Measurements from ENCODE around the gene PTPRO. TPM values are rescaled to one million over a fixed set of nuclear protein-coding genes. Genes with fewer than 3 reads are reported as not detected.

Gene PTPRO
- total RNA-seq, 4 donors from 2014 or later, result 0.10 to 1.1 (median 0.32) TPM

DNA sequence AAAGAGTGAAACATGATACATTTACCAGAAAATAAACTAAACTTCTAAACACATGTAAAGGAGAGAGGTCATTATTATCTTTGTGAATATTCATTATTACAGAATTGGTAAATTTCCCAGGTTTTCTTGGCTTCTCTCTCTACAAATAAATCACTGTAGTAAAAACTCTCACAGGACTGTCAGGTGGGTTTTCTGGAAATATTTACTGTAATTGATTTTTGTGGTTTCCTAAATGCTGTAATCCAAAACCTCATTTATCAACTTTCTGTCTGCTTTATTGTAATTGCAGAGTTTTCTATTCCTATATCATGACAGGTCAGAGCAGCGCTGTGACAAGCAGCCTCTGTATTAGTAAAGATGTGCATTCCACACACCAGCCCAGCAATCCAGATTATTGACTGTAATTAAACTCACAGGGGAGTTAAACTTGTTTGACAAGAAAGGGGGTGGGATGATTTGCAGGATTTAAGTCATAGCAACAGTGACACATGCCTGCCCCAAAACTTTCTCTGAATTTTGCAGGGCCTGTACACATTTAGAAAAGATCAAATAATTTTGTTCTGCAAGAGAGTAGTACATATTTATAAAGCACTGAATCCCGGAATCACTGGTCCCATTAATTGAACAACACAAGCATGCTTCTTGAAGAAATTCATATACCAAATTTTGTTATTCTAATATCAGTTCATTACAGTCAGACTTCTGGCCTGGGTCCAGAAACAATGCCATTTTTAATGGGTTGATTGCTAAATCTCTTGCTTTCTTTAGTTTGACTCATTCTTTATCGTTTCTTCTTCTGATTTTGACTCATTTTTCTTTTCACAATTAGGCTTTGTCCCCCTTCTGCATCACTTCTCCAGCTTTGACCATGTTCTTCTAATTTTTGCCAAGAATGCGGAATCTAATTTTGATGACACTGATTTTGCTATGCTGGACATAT is 42.2 kb downstream of the PTPRO start:
- 64 to 66% methylated on average over 4 of the region's 4 CpGs for WGBS, 2 donors
- Histone ChIP-seq H3K4me3 (replicated peaks in 1 of 3) (no peak overlapping the region), H3K27me3 (no peaks in the 10 kb centered on the region), H3K4me1 (no peaks in the 10 kb centered on the region), H3K9me3 (no peaks in the 10 kb centered on the region), H3K36me3 (no peaks in the 10 kb centered on the region), H3K27ac (no peak overlapping the region)
- DNase-seq, result no peak
- intact Hi-C loops (cut with DNase I), result no loop called here
- TF ChIP-seq POLR2A (IDR thresholded peaks at IDR 0.05), result no peak

DNA sequence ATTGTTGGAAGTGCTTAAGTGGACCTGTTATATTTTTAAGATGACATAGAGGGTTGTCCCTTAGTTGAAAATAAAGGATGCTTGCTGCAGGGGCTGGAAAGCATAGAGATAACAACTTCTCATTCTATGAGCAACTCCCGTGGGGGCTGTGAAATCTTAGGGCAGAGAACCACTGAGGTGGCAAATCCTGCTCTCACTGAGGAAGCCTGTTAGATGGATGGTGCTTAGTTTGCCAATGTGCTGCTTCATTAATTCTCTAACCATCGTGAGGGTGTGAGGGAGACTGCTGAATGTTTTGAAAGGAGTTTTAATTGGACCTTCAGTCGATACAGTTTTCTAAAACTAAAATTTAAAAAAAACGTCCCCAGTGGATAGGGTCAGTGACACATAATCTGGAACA is 46.5 kb downstream of the PTPRO start:
- H3K4me3 ChIP-seq (replicated peaks in 1 of 3), result no peak overlapping the region
- no peaks in the 10 kb centered on the region for H3K27me3 ChIP-seq
- no peak overlapping the region for H3K27ac ChIP-seq
- no peaks in the 10 kb centered on the region for H3K9me3 ChIP-seq
- H3K4me1 ChIP-seq, result no peaks in the 10 kb centered on the region
- no peaks in the 10 kb centered on the region for H3K36me3 ChIP-seq
- WGBS, 2 donors, result 49 to 53% methylated on average over 4 of the region's 4 CpGs
- DNase-seq, result no peak
- intact Hi-C loops (cut with DNase I), result no loop called here
- TF ChIP-seq, protein P1, sequence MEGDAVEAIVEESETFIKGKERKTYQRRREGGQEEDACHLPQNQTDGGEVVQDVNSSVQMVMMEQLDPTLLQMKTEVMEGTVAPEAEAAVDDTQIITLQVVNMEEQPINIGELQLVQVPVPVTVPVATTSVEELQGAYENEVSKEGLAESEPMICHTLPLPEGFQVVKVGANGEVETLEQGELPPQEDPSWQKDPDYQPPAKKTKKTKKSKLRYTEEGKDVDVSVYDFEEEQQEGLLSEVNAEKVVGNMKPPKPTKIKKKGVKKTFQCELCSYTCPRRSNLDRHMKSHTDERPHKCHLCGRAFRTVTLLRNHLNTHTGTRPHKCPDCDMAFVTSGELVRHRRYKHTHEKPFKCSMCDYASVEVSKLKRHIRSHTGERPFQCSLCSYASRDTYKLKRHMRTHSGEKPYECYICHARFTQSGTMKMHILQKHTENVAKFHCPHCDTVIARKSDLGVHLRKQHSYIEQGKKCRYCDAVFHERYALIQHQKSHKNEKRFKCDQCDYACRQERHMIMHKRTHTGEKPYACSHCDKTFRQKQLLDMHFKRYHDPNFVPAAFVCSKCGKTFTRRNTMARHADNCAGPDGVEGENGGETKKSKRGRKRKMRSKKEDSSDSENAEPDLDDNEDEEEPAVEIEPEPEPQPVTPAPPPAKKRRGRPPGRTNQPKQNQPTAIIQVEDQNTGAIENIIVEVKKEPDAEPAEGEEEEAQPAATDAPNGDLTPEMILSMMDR (IDR thresholded peaks at IDR 0.05), result no peak
- TF ChIP-seq POLR2A (IDR thresholded peaks at IDR 0.05), result no peak

DNA sequence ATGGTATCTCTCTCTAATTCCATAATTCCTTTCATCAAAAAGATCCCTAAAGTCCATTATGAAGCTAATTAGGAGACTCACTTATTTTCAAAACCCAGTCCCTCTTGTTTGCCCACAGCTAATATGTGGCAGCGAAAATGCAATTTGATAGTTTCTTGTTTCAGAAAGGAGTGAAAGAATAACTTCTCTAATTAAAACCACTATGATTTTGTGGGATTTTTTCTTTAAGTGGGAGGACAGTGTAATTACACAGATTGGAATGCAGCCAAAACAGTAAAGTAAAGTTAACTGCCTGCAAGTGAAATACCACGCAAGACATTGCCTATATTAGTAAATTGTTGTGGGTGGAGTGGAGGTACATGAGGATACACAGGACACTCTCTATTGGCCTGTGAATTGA is 50.0 kb downstream of the PTPRO start:
- Histone ChIP-seq H3K36me3 (no peaks in the 10 kb centered on the region), H3K4me1 (no peaks in the 10 kb centered on the region), H3K9me3 (no peaks in the 10 kb centered on the region), H3K27ac (no peak overlapping the region), H3K27me3 (no peaks in the 10 kb centered on the region), H3K4me3 (replicated peaks in 1 of 3) (no peak overlapping the region)
- TF ChIP-seq, protein P1 (IDR thresholded peaks at IDR 0.05), result no peak
- no peak for TF ChIP-seq POLR2A (IDR thresholded peaks at IDR 0.05)
- intact Hi-C loops (cut with DNase I), result no loop called here
- 81 to 86% methylated on average over 2 of the region's 2 CpGs for WGBS, 2 donors
- DNase-seq, result no peak

DNA sequence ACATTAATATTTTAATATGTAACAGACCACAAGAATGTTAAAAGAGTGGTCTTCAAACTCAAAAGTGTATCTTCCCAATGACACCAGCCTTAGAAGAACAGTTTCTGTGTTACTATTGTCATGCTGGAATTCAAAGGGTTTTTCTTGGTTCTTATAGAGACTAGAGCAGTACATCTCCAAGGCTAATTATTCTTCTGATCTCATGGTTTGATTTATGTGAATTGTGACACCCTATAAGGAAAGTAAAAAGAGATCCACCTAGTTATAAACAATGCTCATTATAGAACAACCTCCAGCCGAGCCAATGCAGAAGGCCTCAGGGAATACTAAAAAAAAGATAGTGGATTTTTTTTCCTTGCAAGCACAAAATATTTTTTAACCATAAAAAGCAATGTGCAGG is 65.5 kb downstream of the PTPRO start:
- Histone ChIP-seq H3K4me1 (no peaks in the 10 kb centered on the region), H3K27ac (no peak overlapping the region), H3K9me3 (no peaks in the 10 kb centered on the region), H3K4me3 (replicated peaks in 1 of 3) (no peak overlapping the region), H3K36me3 (no peaks in the 10 kb centered on the region), H3K27me3 (no peaks in the 10 kb centered on the region)
- WGBS, 2 donors, result 51 to 82% methylated on average over 1 of the region's 1 CpG
- TF ChIP-seq, protein P1 (IDR thresholded peaks at IDR 0.05), result no peak
- no peak for TF ChIP-seq POLR2A (IDR thresholded peaks at IDR 0.05)
- intact Hi-C loops (cut with DNase I), result no loop called here
- DNase-seq, result no peak

DNA sequence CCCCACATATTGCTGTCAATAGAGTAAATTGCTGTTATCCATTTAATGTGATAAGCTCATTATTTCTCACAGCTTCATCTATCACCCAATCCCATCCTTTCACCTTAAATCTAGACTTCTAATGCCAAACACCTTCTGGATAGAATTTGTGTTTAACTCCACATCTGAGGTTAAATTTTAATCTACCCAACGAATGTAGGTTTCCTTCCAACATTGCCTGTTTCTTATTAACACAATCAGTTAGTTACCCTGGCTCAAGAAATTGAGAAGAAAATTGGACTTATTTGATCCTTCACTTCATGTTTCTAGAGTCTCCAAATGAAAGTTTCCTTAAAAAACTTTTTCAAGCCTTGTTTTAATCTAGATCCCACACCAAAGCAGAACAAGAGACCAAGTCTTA is 67.3 kb downstream of the PTPRO start:
- WGBS, 2 donors, result 57 to 74% methylated on average over 1 of the region's 1 CpG
- intact Hi-C loops (cut with DNase I), result no loop called here
- DNase-seq, result no peak
- Histone ChIP-seq H3K27ac (no peak overlapping the region), H3K4me3 (replicated peaks in 1 of 3) (no peak overlapping the region), H3K36me3 (no peaks in the 10 kb centered on the region), H3K9me3 (no peaks in the 10 kb centered on the region), H3K4me1 (no peaks in the 10 kb centered on the region), H3K27me3 (no peaks in the 10 kb centered on the region)
- no peak for TF ChIP-seq POLR2A (IDR thresholded peaks at IDR 0.05)
- TF ChIP-seq, protein P1 (IDR thresholded peaks at IDR 0.05), result no peak
